Loucy (cell line): ENCODE results near the gene SH2D6.

Experiments used
- H2AFZ ChIP-seq: fragments of 200-600 bp; sonication (generic); 2 replicates; pipeline ENCODE4 v1.6.0; 2016; ENCODE audit warnings: antibody characterized with exemption, mild to moderate bottlenecking, low read length, moderate library complexity
- H3F3A ChIP-seq: fragments of 200-600 bp; 2 replicates; pipeline ENCODE4 v1.6.0; 2016; ENCODE audit warnings: antibody characterized with exemption, low read depth, mild to moderate bottlenecking
- H3K27me3 ChIP-seq: fragments of 200-600 bp; sonication (generic); 2 replicates; pipeline ENCODE4 v1.6.1; 2014; ENCODE audit warnings: low read length, mild to moderate bottlenecking; ENCODE audit not compliant: insufficient read depth, poor library complexity, severe bottlenecking
- H3K36me3 ChIP-seq: fragments of 200-600 bp; sonication (generic); 2 replicates; pipeline ENCODE4 v1.6.1; 2016; ENCODE audit warnings: low read length; ENCODE audit not compliant: insufficient read depth
- H3K4me1 ChIP-seq: fragments of 200-600 bp; sonication (generic); 2 replicates; pipeline ENCODE4 v1.5.1; 2014; ENCODE audit warnings: low read length, mild to moderate bottlenecking; ENCODE audit not compliant: insufficient read depth, poor library complexity, severe bottlenecking
- H3K4me2 ChIP-seq: fragments of 200-600 bp; sonication (generic); 2 replicates; pipeline ENCODE4 v1.6.0; 2014; ENCODE audit warnings: antibody characterized with exemption, low read length, low read depth, mild to moderate bottlenecking; ENCODE audit not compliant: poor library complexity, severe bottlenecking
- H3K4me3 ChIP-seq: fragments of 200-600 bp; sonication (generic); 2 replicates; pipeline ENCODE4 v1.5.1; 2014; ENCODE audit warnings: low read length, mild to moderate bottlenecking, mixed read lengths; ENCODE audit not compliant: poor library complexity, severe bottlenecking
- H3K79me2 ChIP-seq: fragments of 200-600 bp; sonication (generic); 2 replicates; pipeline ENCODE4 v1.6.1; 2014; ENCODE audit warnings: low read length; ENCODE audit not compliant: insufficient read depth
- H3K9ac ChIP-seq: fragments of 200-600 bp; sonication (generic); 2 replicates; pipeline ENCODE4 v1.6.0; 2014; ENCODE audit warnings: mild to moderate bottlenecking, low read depth, low read length, moderate library complexity; ENCODE audit not compliant: poor library complexity, severe bottlenecking
- H3K9me2 ChIP-seq: fragments of 200-600 bp; sonication (generic); replicated peaks from 2 replicates; pipeline ENCODE4 v1.6.1; 2016; ENCODE audit warnings: low read depth, low read length, mixed read lengths
- H3K9me3 ChIP-seq: fragments of 200-600 bp; sonication (generic); 2 replicates; pipeline ENCODE4 v1.6.1; 2014; ENCODE audit warnings: mild to moderate bottlenecking, antibody characterized with exemption, low read length, low read depth; ENCODE audit not compliant: insufficient read depth
- H4K20me1 ChIP-seq: fragments of 200-600 bp; sonication (generic); 2 replicates; pipeline ENCODE4 v1.6.0; 2014; ENCODE audit warnings: antibody characterized with exemption, low read length, mild to moderate bottlenecking; ENCODE audit not compliant: insufficient read depth, poor library complexity, severe bottlenecking
- CTCF ChIP-seq: fragments of 200-600 bp; sonication (generic); conservative IDR thresholded peaks from 2 replicates; pipeline ENCODE4 v1.5.1; 2014; ENCODE audit warnings: mild to moderate bottlenecking, antibody characterized with exemption, low read length
- EZH2phosphoT487 ChIP-seq: fragments of 200-600 bp; IDR thresholded peaks from 2 replicates; pipeline ENCODE4 v1.6.1; 2018; ENCODE audit warnings: antibody characterized with exemption, mild to moderate bottlenecking, moderate library complexity, borderline replicate concordance

The SH2D6 gene

DNA sequence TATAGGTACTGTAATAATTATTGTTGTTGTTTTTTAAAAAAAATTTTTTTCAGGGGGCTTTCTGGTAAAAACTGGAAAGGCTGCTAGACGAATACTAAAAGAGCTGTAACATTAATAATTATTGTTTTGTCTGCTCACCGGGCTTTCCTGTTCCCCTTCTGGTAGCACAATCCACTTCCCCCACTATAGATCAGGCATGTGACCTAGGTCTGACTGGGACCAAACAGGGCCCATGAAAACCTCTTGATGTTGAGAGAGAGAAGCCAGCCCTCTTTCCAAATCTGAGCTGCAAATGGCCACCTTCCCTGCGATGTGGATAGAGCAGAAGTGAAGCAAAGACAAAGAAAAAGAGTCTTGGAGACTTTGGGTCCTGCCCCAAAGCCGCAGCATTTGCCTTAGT is 23.4 kb downstream of the SH2D6 start:
- no peaks in the 10 kb centered on the region for H4K20me1 ChIP-seq
- no peak overlapping the region for H3K4me2 ChIP-seq
- TF ChIP-seq EZH2phosphoT487 (no peak), CTCF (no peak)
- no peak overlapping the region for H3K4me3 ChIP-seq
- peak overlapping the region; percentile 72; the same call in 1 of the 2 replicates for H2AFZ ChIP-seq
- no peaks in the 10 kb centered on the region for H3F3A ChIP-seq
- no peak overlapping the region for H3K9ac ChIP-seq
- H3K27me3 ChIP-seq = no peaks in the 10 kb centered on the region
- no peaks in the 10 kb centered on the region for H3K36me3 ChIP-seq
- no peaks in the 10 kb centered on the region for H3K79me2 ChIP-seq
- no peaks in the 10 kb centered on the region for H3K9me2 ChIP-seq
- peaks cover 6% of the 10 kb centered on the region for H3K4me1 ChIP-seq
- H3K9me3 ChIP-seq = no peaks in the 10 kb centered on the region

- Histone ChIP-seq H3K9ac (no peak overlapping the region), H4K20me1 (no peaks in the 10 kb centered on the region), H2AFZ (no peak overlapping the region), H3K4me2 (no peak overlapping the region), H3K9me3 (no peaks in the 10 kb centered on the region), H3K9me2 (no peaks in the 10 kb centered on the region), H3K4me3 (no peak overlapping the region), H3K4me1 (no peaks in the 10 kb centered on the region), H3K27me3 (no peaks in the 10 kb centered on the region), H3K79me2 (no peaks in the 10 kb centered on the region), H3F3A (no peaks in the 10 kb centered on the region), H3K36me3 (no peaks in the 10 kb centered on the region)
- no peak for TF ChIP-seq EZH2phosphoT487
- TF ChIP-seq CTCF = no peak
These were observed 26.2 kb downstream of the SH2D6 start for GRCh38 chr2:85444629-85445172.

- no peaks in the 10 kb centered on the region for H3K36me3 ChIP-seq
- TF ChIP-seq EZH2phosphoT487 = no peak
- no peak for TF ChIP-seq CTCF
- H2AFZ ChIP-seq = no peak overlapping the region
- H3K79me2 ChIP-seq = no peaks in the 10 kb centered on the region
- no peaks in the 10 kb centered on the region for H3K4me1 ChIP-seq
- H3K9me3 ChIP-seq = no peaks in the 10 kb centered on the region
- H3K9me2 ChIP-seq = no peaks in the 10 kb centered on the region
- H3K4me3 ChIP-seq = no peak overlapping the region
- H3K9ac ChIP-seq = no peak overlapping the region
- no peaks in the 10 kb centered on the region for H3K27me3 ChIP-seq
- no peak overlapping the region for H3K4me2 ChIP-seq
- no peaks in the 10 kb centered on the region for H3F3A ChIP-seq
- H4K20me1 ChIP-seq = no peaks in the 10 kb centered on the region
These were observed 27.1 kb downstream of the SH2D6 start for GRCh38 chr2:85445316-85446295.
